Calu3 (cell line): Measurements from ENCODE around the gene XYLT2. TPM values are rescaled to one million over a fixed set of nuclear protein-coding genes. Genes with fewer than 3 reads are reported as not detected.

Experiments used
- BruUV-seq: library from RNA; stranded (reverse); fragments of 400-500 nt; replicated peaks from 2 replicates; lab custom pipeline; 2021; lab: Mats Ljungman, UMichigan
- CTCF ChIA-PET: fragments of 300-600 bp; sonication (Branson Sonifier 250); formaldehyde crosslinking; loops from one replicate; lab custom pipeline; 2022; ENCODE audit warnings: antibody characterized with exemption; lab: Charles Lee
- DNase-seq: peaks from one replicate; pipeline ENCODE4 v3.0.0; 2022
- H3K27ac Mint-ChIP-seq: one replicate; pipeline ENCODE4 v1.8.0; 2022; ENCODE audit warnings: mixed read lengths; ENCODE audit not compliant: unreplicated experiment
- H3K27me3 Mint-ChIP-seq: one replicate; pipeline ENCODE4 v1.8.0; 2022; ENCODE audit warnings: mixed read lengths; ENCODE audit not compliant: unreplicated experiment
- H3K36me3 Mint-ChIP-seq: one replicate; pipeline ENCODE4 v1.8.0; 2022; ENCODE audit warnings: mild to moderate bottlenecking, moderate library complexity, mixed read lengths; ENCODE audit not compliant: insufficient read depth, unreplicated experiment
- H3K4me1 Mint-ChIP-seq: one replicate; pipeline ENCODE4 v1.8.0; 2022; ENCODE audit warnings: mild to moderate bottlenecking, low read depth, mixed read lengths; ENCODE audit not compliant: unreplicated experiment
- H3K4me3 Mint-ChIP-seq: one replicate; pipeline ENCODE4 v1.8.0; 2022; ENCODE audit warnings: mild to moderate bottlenecking, low read depth, moderate library complexity, mixed read lengths; ENCODE audit not compliant: unreplicated experiment
- H3K9me3 Mint-ChIP-seq: one replicate; pipeline ENCODE4 v1.8.0; 2022; ENCODE audit warnings: low read depth, mixed read lengths; ENCODE audit not compliant: unreplicated experiment
- CTCF ChIP-seq: fragments of 200-600 bp; IDR thresholded peaks from one replicate; pipeline ENCODE4 v1.8.0; 2022; ENCODE audit warnings: antibody characterized with exemption; ENCODE audit not compliant: unreplicated experiment
- intact Hi-C: fragments of 100-400 bp; cut with micrococcal nuclease; formaldehyde crosslinking; loops from one replicate; pipeline ENCODE4 v1.10.0; 2022; ENCODE audit not compliant: unreplicated experiment
- total RNA-seq: library from RNA; stranded (reverse); gene quantifications from 2 replicates; pipeline ENCODE4 v1.2.3, GENCODE V29; 2022

The XYLT2 gene
- total RNA-seq, 1 experiment from 2014 or later, result 44.3 TPM

GRCh38 chr17:50337956-50338355, 8.0 kb upstream of the XYLT2 start:
- H3K27me3 Mint-ChIP-seq, result peaks cover 11% of the 10 kb centered on the region
- no peak for TF ChIP-seq CTCF
- CTCF ChIA-PET, result interaction anchor here (0.6 kb wide), 1 partner anchor 140 kb away, joined by 4 read pairs; no protein-coding TSS in a partner anchor
- no peaks in the 10 kb centered on the region for H3K9me3 Mint-ChIP-seq
- H3K27ac Mint-ChIP-seq, result no peak overlapping the region
- no peak for DNase-seq
- H3K36me3 Mint-ChIP-seq, result no peaks in the 10 kb centered on the region
- intact Hi-C loops, result no loop called here
- H3K4me3 Mint-ChIP-seq, result no peak overlapping the region
- BruUV-seq, result no TSS peak
- no peaks in the 10 kb centered on the region for H3K4me1 Mint-ChIP-seq

- H3K27ac Mint-ChIP-seq, result no peak overlapping the region
- H3K9me3 Mint-ChIP-seq, result no peaks in the 10 kb centered on the region
- no peak for DNase-seq
- intact Hi-C loops, result no loop called here
- H3K4me1 Mint-ChIP-seq, result no peaks in the 10 kb centered on the region
- CTCF ChIA-PET, result interaction anchor here (0.6 kb wide), 1 partner anchor 140 kb away, joined by 4 read pairs; no protein-coding TSS in a partner anchor
- H3K27me3 Mint-ChIP-seq, result peaks cover 4% of the 10 kb centered on the region
- no peaks in the 10 kb centered on the region for H3K36me3 Mint-ChIP-seq
- TF ChIP-seq CTCF, result no peak
- BruUV-seq, result no TSS peak
- no peak overlapping the region for H3K4me3 Mint-ChIP-seq
Measured at GRCh38 chr17:50338645-50339044, 7.3 kb upstream of the XYLT2 start.

- H3K9me3 Mint-ChIP-seq, result no peaks in the 10 kb centered on the region
- intact Hi-C loops, result no loop called here
- DNase-seq, result no peak
- H3K27ac Mint-ChIP-seq, result no peak overlapping the region
- TF ChIP-seq CTCF, result no peak
- CTCF ChIA-PET, result no interaction called here
- H3K4me1 Mint-ChIP-seq, result no peaks in the 10 kb centered on the region
- H3K4me3 Mint-ChIP-seq, result no peak overlapping the region
- no peaks in the 10 kb centered on the region for H3K36me3 Mint-ChIP-seq
- no TSS peak for BruUV-seq
- no peaks in the 10 kb centered on the region for H3K27me3 Mint-ChIP-seq
Measured at GRCh38 chr17:50339381-50339780, 6.5 kb upstream of the XYLT2 start.

GRCh38 chr17:50344731-50345365, 1.1 kb upstream of the XYLT2 start:
- BruUV-seq, result no TSS peak
- Mint-ChIP-seq H3K9me3 (no peaks in the 10 kb centered on the region), H3K27me3 (no peaks in the 10 kb centered on the region), H3K4me1 (peaks cover 21% of the 10 kb centered on the region), H3K36me3 (peaks cover 35% of the 10 kb centered on the region), H3K4me3 (peak overlapping the region; percentile 91), H3K27ac (no peak overlapping the region)
- CTCF ChIA-PET, result interaction anchor here (0.8 kb wide), 1 partner anchor 128 kb away, joined by 5 read pairs; no protein-coding TSS in a partner anchor
- no peak for DNase-seq
- intact Hi-C loops, result no loop called here
- TF ChIP-seq CTCF, result no peak
